ENCODE measurements around the gene MBD6.

Gene MBD6

DNA sequence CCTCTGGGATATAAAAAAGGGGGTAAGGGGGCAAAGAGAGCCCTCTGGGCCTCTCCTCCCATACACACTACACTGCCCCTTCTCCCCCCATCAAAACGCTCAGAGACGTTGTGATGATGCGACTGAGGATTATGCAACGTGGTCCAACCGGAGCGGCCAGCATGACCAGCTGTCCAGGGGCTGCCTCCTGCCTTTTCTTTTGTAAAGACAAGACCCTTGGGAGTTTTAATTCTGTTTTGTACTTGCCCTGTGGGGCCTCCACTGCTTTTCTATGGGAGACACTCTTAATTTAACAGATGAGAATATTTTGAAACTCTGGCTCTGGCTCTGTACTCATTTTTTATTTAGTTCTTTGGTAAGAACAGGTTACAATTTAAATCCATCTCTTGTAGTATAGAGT, 7.2 kb downstream of the MBD6 start:
- DNase-seq: no peak

GRCh38 chr12:57530396-57531142, 7.9 kb downstream of the MBD6 start:
- DNase-seq: no peak

- DNase-seq: no peak
Observed at GRCh38 chr12:57531836-57532235, 9.2 kb downstream of the MBD6 start.

- peak; percentile 96 for DNase-seq
Observed at GRCh38 chr12:57533108-57533507, 10.5 kb downstream of the MBD6 start.

DNA sequence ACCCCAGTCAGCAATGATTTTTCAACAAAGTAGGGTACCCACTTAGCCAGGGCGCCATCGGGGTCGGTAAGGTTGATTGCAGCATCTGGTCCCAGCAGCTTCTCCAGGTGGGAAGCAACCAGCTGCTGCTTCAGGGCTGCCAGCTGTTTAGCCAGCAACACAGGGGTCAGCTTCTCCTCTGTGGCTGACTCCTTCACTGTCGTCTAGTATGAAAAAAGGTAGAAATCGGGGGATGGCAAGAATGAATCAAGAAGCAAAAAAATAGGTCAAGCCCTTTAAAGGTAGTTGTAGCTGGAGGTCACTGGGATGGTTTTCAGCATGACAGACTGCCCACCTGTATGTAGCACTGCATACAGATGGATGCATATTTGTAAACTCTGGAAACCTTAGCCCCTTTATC, 11.6 kb downstream of the MBD6 start:
- peak; percentile 47 for DNase-seq

DNA sequence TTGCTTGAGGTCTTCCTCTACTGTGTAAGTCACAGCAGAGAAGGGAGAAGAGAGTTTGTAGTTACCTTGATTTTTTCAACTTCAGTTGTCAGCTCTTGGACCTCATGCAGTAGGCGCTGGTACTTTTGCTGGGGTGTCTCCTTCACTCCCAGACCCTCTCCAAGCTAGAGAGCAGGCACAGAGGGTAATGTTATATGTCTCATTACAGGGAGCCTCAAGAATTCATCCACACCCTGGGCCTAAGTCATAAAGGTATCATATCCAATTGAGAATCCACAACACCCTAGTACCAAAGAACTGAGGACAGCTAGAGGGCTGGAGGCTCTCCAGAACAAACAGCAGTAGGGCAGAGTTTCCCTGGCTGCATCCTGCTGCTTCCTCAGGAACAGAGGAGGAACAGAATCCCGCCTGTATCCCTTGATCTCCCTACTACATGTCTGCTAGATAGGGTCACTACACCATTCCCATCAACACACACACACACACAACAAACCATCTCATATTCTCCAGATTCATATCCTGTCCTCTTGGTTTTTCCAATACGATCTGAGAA, 12.4 kb downstream of the MBD6 start:
- DNase-seq: no peak

DNA sequence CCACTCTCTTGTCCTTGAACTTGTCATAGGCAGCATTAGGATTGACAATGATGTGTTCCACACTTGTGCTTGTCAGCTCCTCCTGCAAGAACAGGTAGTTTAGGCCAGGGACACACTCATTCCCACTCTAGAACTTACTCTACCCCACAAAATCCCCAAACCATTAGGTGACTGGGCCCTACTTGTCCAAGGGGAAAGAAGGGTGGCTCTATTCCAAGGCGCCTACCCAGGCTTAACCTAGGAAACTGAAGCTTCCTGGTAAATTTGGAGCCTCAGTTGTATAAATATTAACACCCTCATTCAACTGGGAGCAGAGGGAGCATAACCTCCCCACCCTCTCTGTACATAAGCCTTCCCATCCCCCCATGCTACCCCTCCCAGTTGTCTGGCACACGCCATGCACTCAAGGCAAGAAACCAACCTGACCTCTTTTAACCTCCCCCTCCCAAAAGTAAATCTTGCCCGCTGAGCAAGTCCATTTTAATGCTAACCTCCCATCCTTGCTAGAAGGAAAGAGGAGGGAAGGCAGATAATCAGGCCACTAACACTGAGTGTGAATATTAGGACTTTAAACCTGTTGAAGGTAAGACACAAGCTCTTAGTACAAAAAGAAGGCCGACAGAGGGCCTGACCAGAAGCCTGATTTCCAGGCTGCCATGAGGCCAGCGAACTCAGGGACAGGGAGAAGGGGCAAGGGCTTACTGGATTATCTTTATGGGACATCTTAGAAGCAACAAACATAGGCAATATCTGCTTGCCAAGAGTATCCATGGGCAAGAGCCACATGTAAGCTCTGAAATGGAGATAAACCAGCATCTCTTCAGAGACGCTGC, 13.4 kb downstream of the MBD6 start:
- DNase-seq: no peak

GRCh38 chr12:57536597-57536942, 13.9 kb downstream of the MBD6 start:
- DNase-seq: no peak

DNA sequence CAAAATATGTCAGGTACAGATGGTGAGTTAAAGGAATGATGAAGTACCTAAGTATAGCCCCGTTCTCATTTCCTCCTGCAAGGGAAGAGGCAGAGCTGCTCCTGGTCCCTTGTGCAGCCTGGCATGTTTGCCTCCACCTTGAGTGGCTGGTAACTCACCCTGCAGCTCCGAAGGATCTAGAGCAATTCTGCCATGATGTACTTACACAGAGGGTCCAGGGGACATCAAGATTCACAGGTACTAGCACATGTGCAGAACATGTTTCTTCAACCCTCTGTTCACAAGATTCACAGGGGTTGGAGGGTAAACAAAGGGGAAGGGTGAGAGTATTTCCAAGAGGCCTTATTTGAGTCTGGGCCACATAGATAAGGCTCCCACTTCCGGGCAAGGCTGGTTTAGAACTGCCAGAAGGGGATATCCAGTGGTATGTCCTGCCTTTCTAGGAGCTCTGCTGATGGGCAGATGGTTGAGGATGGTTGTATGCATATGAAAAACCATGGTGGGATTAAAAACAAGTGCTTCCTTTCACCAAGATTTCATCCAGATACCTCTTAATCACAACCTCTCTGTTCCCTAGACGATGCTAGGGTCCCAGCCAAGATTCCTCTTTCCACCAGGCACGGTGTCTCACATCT, 16.6 kb downstream of the MBD6 start:
- no peak for DNase-seq

DNA sequence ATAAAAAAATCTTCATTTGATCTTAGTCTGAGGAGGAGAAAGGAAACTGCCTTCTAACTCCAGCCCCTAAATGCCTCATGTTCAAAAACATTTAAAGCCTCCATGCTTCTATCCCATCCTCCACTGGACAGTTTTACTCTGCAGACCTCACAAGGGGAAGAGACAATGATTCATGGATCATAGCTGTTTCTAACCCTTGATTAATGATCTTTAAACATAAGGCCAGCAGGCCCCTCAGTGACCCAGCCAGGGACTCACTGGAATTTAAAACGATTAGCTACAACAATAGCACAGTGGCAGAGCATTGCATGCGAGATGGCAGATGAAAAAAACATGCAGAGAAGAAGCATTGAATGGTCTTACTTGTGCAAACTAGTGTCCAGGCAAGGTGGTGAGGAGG, 18.4 kb downstream of the MBD6 start:
- no peak for DNase-seq

DNA sequence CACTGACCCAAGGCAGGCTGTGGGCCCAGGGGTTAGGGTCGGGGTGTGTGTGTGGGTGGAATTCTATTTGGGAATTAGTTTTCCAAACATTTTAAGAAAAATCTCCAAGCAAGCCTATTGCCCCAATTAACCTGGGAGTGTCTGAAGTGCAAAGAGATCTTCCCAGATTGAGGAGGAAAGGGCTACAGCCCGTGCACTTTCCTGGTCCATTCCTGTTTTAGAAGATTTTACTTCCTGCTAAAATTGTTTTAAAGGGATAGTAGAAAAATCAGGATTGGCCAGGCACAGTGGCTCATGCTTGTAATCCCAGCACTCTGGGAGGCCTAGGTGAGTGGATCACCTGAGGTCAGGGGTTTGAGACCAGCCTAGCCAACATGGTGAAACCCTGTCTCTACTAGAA, 19.1 kb downstream of the MBD6 start:
- no peak for DNase-seq

DNA sequence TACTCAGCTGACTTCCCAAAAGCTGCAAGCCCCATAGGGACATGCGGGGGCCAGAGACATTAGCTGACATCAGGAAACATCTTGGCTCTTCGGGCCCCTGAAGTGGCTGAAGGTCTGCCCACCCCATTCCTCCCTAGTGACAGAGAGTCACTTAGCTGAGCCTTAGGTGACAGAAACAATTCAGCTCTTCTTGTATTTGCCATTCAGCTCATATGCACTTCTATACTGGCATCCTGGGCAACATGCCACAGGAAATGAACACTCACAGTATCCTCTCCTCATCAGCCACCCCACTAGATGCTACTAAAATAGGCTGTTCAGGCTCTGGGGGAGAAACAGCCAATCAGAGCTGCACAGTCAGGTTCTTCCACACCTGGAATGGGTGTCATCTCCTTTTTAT, 21.0 kb downstream of the MBD6 start:
- DNase-seq: no peak

GRCh38 chr12:57545809-57546437, 23.3 kb downstream of the MBD6 start:
- DNase-seq: no peak

DNA sequence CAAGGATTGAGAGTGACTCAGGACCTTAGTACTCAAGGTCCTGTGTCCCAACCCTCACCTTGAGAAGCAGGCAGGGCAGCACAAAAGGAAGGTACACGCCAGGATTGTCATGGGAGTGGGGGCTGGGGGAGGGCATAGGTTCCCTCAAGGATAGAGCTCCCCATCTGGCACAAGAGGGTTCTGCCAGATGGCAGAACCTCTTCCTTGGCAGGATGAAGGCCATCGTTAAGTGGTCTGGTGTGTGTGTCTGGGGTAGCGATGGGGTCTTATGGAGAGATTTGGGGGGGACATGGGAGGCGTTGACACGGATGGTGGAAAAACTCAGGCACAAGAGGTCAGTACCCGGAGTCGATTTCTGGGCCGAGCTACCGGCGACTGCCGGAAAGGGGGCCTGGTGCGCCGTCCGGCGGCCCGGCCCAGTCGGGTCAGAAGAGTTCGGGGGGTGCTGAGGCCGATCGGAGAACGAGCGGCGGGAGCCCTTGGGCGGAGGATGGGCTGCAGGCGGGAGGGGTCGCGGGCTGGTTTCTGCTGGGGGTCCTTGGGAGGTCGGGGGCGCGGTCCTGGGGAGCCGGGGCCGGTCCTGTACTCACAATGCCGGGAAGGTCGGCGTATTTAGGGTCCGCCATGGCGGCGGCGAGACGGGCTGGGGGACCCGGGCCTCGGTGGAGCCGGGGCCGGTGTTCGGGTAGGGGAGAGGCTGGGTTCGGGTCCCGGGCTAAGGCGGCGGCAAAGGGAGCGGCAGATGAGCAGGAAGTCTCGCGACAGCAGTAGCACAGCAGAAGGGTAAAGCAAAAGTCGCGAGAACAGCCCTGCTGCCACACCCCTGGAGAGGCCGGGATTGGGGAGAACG, 24.0 kb downstream of the MBD6 start, which contains the start of gene DCTN2:
DCTN2 (minus strand) TSS at position 755 of the 850 bp plus-strand sequence; CDS start at position 626, 129 bp downstream.
- DNase-seq: peak; percentile 99

DNA sequence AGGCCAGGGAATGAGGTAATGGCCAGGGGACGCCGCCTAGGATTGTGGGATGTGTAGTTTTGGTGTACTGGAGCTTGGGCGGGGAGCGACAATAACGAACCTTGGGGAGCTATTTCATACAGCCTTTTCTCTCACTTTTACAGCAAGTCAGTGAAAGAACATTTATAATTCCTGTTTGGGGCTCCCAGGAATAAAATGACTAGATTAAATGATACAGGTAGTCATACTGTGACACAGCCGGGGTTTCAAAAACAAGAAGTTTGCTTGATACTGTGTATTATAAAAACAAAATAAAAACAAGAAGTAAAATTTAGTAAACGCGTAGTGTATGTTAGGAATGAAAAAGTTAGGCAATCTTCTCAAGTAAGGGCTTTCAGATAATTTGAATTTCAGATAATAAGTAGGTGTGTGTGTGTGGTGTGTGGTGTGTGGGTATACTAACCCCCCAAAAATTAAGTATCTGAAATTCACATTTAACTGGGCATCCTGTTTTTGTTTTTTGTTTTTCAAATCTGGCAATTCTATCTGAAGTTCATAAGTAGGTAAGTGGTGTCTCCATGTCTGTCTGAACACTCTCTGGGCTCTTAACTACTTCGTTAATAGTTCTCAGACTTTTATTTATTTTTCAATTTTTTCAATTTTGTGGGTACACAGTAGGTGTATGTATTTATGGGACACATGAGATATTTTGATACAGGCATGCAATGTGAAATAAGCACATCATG, 24.8 kb downstream of the MBD6 start:
- no peak for DNase-seq

DNA sequence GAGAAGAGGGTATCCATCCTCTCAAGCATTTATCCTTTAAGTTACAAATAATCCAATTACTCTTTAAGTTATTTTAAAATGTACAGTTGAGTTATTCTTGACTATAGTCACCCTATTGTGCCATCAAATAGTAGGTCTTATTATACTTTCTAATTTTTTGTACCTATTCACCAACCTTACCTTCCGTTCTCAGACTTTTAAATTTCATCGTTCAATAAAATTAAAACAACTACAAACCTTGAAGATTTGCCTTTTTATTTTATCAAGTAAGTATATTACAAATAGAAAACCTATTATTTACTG, 25.3 kb downstream of the MBD6 start:
- DNase-seq: no peak

GRCh38 chr12:57548488-57548887, 25.9 kb downstream of the MBD6 start:
- DNase-seq: no peak

GRCh38 chr12:57549203-57549908, 26.7 kb downstream of the MBD6 start:
- DNase-seq: no peak

DNA sequence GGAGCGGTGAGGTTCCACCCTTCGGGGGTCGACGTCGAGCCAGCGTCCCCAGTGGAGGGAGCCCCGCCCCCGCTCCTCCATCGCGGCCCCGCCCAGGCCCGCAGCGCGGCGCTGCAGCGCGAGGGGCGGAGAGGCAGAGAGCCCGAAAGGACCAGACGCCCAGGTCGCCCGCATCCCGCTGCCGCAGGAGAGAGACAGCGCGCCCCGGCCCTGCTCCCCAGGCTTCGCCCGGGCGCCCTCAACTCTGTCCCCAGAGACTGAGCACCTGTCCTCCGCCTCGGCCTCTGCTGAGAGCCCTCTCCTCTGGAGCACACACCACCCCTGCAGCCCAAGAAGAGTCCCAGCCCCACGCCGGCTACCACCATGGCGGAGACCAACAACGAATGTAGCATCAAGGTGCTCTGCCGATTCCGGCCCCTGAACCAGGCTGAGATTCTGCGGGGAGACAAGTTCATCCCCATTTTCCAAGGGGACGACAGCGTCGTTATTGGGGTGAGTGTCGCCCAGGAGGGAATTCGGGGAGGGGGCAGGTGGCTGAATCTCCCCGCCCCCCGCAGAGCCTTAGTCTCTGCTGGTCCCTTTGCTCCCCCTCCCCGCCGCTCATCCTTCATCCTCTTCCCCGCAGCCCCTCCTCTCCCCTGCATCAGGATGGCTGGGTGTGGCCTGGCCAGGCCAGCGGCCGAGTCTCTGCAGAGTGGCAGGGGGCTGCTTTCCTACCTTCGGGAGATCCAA, 27.5 kb downstream of the MBD6 start, which contains the start of gene KIF5A:
KIF5A (plus strand) TSS at position 136 of the 732 bp plus-strand sequence; CDS start at position 364, 228 bp downstream.
- DNase-seq: peak; percentile 58

Data from NCI-H2171 treated with DMSO at 0.1 percent for 48 hours (cell line).